Spinal cord (tissue), 10 donors: Measurements from ENCODE around the gene HAS3. TPM values are rescaled to one million over a fixed set of nuclear protein-coding genes. Genes with fewer than 3 reads are reported as not detected.
"Not testable (repeated sequence)": the region's sequence is repeated elsewhere in the genome, so short reads cannot be mapped to it uniquely, and the experiment has no call there.

Experiments
- DNase-seq, 6 donors: peaks; one replicate each; pipeline versions ENCODE4 v3.0.0 to v3.0.0-alpha.2; 2013 to 2015; ENCODE audit warnings: low spot score in 6 of 6, low read depth in 4 of 6
- H3K27ac ChIP-seq: one replicate; pipeline ENCODE4 v1.5.1; 2013; ENCODE audit warnings: low read depth, low read length, control low read depth
- H3K27me3 ChIP-seq: one replicate; pipeline ENCODE4 v1.6.1; 2013; ENCODE audit warnings: low read length; ENCODE audit not compliant: control insufficient read depth, insufficient read depth
- H3K36me3 ChIP-seq: one replicate; pipeline ENCODE4 v1.6.1; 2013; ENCODE audit warnings: low read length; ENCODE audit not compliant: control insufficient read depth, insufficient read depth
- H3K4me1 ChIP-seq: one replicate; pipeline ENCODE4 v1.6.1; 2013; ENCODE audit warnings: low read length; ENCODE audit not compliant: control insufficient read depth, insufficient read depth
- H3K4me3 ChIP-seq: one replicate; pipeline ENCODE4 v1.5.1; 2013; ENCODE audit warnings: low read depth, low read length, control low read depth
- H3K9me3 ChIP-seq: one replicate; pipeline ENCODE4 v1.6.1; 2013; ENCODE audit warnings: low read length; ENCODE audit not compliant: control insufficient read depth, insufficient read depth
- WGBS: methylation state at CpG from one replicate; pipeline ENCODE4 v1.1.5; 2013; ENCODE audit warnings: missing lambda C conversion rate; ENCODE audit not compliant: insufficient coverage; 5-methylcytosine and 5-hydroxymethylcytosine counted together
- polyA plus RNA-seq, 2 donors: library from polyadenylated mRNA; unstranded; fragments of 120-200 nt; gene quantifications; one replicate each; pipeline ENCODE4 v1.2.1, GENCODE V29; 2013; ENCODE audit not compliant: insufficient read length in 2 of 2
- total RNA-seq, 2 donors: library from RNA; depleted of rRNA in 1 of 2; stranded (reverse); fragments of 120-200 nt in 1 of 2; fragments of >200 nt in 1 of 2; gene quantifications; one replicate each; pipeline versions ENCODE4 v1.2.3 to v1.2.4, GENCODE V29; 2013 to 2014
- donor health status: healthy.

The HAS3 gene
- total and polyA plus RNA-seq, 4 donors: 1.4 to 6.6 (median 3.7) TPM

DNA sequence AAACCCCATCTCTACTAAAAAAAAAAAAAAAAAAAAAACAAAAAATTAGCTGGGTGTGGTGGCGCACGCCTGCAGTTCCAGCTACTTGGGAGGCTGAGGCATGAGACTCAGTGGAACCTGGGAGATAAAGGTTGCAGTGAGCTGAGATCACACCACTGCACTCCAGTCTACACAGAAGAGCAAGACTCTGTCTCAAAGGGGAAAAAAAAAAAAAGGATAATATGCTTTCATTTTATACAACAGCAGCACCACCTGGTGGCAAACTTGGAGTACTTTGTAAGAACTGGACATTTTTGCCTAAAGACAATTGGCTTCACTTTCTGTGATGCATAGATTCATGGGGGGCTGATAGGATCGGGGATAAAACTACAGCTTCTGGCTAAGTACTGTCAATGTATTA is 18.5 kb downstream of the HAS3 start:
- H3K4me1 ChIP-seq: no peaks in the 10 kb centered on the region
- peak in 2 of 6 donors; percentile 90 to 95 for DNase-seq
- whole genome bisulfite sequencing: 40% methylated on average over 1 of the region's 3 CpGs

DNA sequence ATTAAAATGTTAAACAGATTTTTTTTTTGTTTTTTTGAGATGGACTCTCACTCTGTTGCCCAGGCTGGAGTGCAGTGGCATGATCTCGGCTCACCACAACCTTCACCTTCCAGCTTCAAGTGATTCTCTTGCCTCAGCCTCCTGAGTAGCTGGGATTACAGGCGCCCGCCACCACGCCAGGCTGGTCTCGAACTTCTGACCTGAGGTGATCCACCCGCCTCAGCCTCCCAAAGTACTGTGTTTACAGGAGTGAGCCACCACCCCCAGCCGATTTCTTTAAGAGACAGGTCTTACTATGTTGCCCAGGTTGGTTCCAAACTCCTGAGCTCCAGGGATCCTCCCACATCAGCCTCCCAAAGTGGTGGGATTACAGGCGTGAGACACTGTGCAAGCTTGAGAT is 19.0 kb downstream of the HAS3 start:
- not testable (repeated sequence) for H3K27ac ChIP-seq, H3K9me3 ChIP-seq
- 96% methylated on average over 7 of the region's 8 CpGs for WGBS

More for the DNA sequence above, 18.5 kb downstream of the HAS3 start:
- Histone ChIP-seq H3K9me3 (no peaks in the 10 kb centered on the region), H3K27me3 (no peaks in the 10 kb centered on the region), H3K27ac (no peak overlapping the region), H3K4me3 (no peak overlapping the region), H3K36me3 (peaks cover 31% of the 10 kb centered on the region)

DNA sequence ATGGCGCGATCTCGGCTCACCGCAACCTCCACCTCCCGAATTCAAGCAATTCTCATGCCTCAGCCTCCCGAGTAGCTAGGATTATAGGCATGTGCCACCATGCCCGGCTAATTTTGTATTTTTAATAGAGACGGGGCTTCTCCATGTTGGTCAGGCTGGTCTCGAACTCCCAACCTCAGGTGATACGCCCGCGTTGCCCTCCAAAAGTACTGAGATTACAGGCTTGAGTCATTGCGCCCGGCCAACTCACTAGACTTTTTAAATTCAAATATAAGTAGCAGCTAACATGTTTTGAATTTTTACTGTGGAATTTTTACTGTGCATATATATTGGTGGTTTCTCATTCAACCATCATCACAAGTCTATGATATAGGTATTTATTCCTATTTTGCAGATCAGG is 19.5 kb downstream of the HAS3 start:
- H3K9me3 ChIP-seq, H3K27ac ChIP-seq, H3K27me3 ChIP-seq, H3K4me1 ChIP-seq, H3K4me3 ChIP-seq, DNase-seq: not testable (repeated sequence)
- H3K36me3 ChIP-seq: peaks cover 23% of the 10 kb centered on the region
- 100% methylated on average over 10 of the region's 14 CpGs for WGBS

More for the DNA sequence above, 19.0 kb downstream of the HAS3 start:
- peaks cover 28% of the 10 kb centered on the region for H3K36me3 ChIP-seq
- not testable (repeated sequence) for H3K4me3 ChIP-seq, H3K4me1 ChIP-seq, H3K27me3 ChIP-seq, DNase-seq

DNA sequence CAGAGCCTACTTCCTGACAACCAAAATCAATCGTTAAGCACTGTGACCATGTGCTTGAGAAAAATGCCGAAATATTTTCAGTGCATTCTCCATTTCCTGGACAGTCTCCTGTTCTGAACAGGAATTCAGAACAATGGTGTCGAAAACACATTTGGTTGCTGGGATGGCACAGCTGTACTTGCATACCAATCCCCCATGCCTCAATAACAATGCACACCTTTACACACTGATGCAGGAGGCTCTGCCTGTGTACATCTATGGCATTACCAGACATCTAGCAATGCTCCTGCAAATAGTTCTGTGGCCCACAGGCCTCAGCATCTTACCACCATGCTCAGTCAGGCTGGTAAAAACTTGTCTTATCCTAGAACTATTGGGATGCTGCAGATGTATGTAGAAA is 20.8 kb downstream of the HAS3 start:
- 89% methylated on average over 2 of the region's 3 CpGs for WGBS
- Histone ChIP-seq H3K4me1 (no peaks in the 10 kb centered on the region), H3K36me3 (peaks cover 11% of the 10 kb centered on the region), H3K27ac (no peak overlapping the region), H3K27me3 (no peaks in the 10 kb centered on the region), H3K4me3 (no peak overlapping the region), H3K9me3 (no peaks in the 10 kb centered on the region)
- no peak for DNase-seq

DNA sequence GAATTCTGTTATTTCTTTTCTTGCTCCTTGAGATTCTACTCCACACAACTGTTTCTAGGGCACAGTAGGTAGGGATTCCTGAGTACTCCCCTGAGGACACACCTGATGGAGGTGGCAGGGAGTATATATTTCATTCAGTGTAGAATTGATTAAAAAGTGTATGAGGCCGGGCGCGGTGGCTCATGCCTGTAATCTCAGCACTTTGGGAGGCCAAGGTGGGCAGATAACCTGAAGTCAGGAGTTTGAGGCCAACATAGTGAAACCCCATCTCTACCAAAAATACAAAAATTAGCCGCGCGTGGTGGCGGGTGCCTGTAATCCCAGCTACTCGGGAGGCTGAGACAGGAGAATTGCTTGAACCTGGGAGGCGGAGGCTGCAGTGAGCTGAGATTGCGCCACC is 21.3 kb downstream of the HAS3 start:
- not testable (repeated sequence) for H3K4me1 ChIP-seq, DNase-seq, H3K27ac ChIP-seq, H3K4me3 ChIP-seq, H3K27me3 ChIP-seq, H3K9me3 ChIP-seq
- peaks cover 11% of the 10 kb centered on the region for H3K36me3 ChIP-seq
- 99% methylated on average over 9 of the region's 10 CpGs for WGBS

DNA sequence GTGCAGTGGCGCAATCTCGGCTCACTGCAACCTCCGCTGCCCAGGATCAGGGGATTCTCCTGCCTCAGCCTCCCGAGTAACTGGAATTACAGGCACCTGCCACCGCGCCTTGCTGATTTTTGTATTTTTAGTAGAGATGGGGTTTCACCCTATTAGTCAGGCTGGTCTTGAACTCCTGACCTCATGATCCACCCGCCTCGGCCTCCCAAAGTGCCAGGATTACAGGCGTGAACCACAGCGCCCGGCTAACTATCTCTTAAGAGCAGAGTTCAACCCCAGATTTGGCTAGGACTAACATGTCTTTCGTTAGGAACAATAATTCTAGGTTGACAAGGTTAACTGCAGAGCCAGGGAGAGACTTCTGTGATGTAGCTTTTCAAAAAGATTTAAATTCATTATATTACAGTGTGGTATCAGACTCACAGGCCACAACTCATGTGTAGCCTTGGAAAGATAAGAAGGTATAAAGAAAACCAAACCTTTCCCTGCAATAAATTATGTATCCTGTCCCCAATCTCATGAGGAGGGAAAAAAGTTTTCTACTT is 22.6 kb downstream of the HAS3 start:
- no peaks in the 10 kb centered on the region for H3K27me3 ChIP-seq
- no peak overlapping the region for H3K4me3 ChIP-seq
- peaks cover 11% of the 10 kb centered on the region for H3K36me3 ChIP-seq
- H3K27ac ChIP-seq: no peak overlapping the region
- WGBS: 98% methylated on average over 8 of the region's 12 CpGs
- DNase-seq: no peak
- H3K9me3 ChIP-seq: no peaks in the 10 kb centered on the region
- no peaks in the 10 kb centered on the region for H3K4me1 ChIP-seq

DNA sequence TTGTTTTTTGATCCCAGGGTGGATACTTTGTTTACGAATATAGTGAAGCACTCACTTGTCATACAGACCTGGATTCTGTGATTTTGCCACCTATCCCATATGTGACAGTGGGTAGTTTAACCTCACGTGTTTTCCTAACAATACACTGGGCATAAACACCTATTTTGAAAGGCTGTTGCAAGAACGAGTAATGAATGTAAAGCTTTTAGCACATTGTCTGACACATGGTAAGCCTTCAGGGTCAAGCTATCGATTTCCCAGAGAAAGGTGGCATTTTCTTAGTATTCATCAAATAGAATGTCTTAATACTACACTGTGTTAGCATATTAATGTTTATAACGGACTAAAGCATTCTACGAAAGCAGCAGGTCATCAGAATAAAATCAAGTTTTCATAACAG is 25.0 kb downstream of the HAS3 start:
- H3K27ac ChIP-seq: no peak overlapping the region
- H3K4me1 ChIP-seq: no peaks in the 10 kb centered on the region
- H3K27me3 ChIP-seq: no peaks in the 10 kb centered on the region
- H3K9me3 ChIP-seq: no peaks in the 10 kb centered on the region
- H3K36me3 ChIP-seq: peaks cover 18% of the 10 kb centered on the region
- no peak overlapping the region for H3K4me3 ChIP-seq
- no peak for DNase-seq
- no CpG with 5 or more reads among the region's 6 CpGs for WGBS

DNA sequence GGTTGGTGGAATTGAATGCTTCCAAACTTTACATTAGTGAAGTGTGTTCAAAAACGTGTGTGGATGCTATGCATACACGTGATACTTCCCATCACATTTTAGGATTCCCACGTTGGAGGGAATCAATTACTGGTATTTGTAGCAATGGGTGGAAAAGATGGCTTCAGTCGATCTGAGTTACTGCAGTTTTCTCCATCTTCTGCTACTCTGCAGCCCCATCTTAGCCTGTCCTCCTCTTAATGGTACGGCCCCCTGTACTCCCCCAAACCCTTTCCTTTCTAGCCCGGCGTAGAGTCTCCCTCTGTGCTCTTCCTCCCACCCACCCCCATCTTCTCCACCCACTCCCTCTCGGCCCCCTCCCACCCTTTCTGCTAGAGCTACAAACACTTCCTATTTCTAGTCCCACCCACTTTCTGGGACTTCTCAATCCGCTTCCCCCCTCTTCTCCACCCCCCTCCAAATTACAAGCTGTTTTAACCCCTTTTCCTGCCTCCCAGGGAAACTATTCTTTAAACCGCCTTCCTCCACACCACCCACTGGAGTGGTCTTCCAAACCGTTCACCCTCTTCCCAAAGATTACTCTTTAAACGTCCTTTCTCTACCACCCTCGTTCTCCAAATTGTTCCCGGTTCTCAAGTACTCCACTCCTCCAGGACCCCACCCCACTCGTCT is 25.9 kb downstream of the HAS3 start:
- WGBS: 1% methylated on average over 10 of the region's 15 CpGs
- no peaks in the 10 kb centered on the region for H3K4me1 ChIP-seq
- peaks cover 19% of the 10 kb centered on the region for H3K36me3 ChIP-seq
- no peaks in the 10 kb centered on the region for H3K9me3 ChIP-seq
- H3K4me3 ChIP-seq: peak overlapping the region; percentile 86
- no peaks in the 10 kb centered on the region for H3K27me3 ChIP-seq
- H3K27ac ChIP-seq: peak overlapping the region; percentile 89
- peak in 2 of 6 donors; percentile 67 to 74 for DNase-seq

DNA sequence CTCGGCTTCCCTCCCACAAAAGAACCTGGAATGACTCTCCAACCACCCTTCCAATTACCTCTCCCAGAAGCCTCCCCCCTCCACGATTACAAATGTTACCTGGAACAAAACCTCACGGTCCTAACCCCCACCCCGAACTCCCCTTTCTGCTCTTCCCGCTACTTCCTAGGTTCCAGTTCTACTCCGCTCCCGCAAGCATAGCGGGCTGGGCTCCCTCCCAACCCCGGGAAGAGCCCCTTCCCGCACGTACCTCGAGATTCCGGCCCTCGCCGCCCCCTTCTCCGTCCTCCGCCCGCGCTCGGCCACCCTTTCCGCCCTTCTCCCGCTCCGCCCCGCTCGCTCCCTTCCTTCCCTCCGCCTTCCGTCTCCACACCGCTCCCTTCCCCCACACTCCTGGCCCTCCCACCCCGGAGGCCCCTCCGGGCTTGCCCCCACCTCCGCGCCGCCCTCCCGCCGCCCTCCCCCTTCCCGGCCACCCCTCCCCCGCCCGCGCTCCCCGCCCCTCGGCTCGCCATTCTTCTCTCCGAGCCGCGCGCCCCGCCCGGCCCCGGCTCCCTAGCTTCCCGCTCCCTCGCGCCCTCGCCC is 26.5 kb downstream of the HAS3 start:
- WGBS: 0% methylated on average over 34 of the region's 53 CpGs
- H3K36me3 ChIP-seq: peaks cover 19% of the 10 kb centered on the region
- peak overlapping the region; percentile 86 for H3K4me3 ChIP-seq
- H3K27me3 ChIP-seq: no peaks in the 10 kb centered on the region
- peak in 4 of 6 donors; percentile 57 to 91 (median 78) for DNase-seq
- no peaks in the 10 kb centered on the region for H3K4me1 ChIP-seq
- H3K9me3 ChIP-seq: no peaks in the 10 kb centered on the region
- H3K27ac ChIP-seq: peak overlapping the region; percentile 89
